HL-60/S4 treated with retinoic acid at 250 ng/mL for 4 days and 3 days (cell line): Measurements from ENCODE around the gene SERGEF.

Experiments used
- in situ Hi-C: fragments of 300-500 bp; cut with MboI; formaldehyde crosslinking; loops from 2 replicates; pipeline ENCODE4 v1.7.0; 2022; ENCODE audit warnings: low sequenced_read_pairs

The SERGEF gene

GRCh38 chr11:17775507-17776211 is 237.2 kb downstream of the SERGEF start:
- in situ Hi-C loops, result no loop called here

GRCh38 chr11:17775035-17775348 is 237.9 kb downstream of the SERGEF start:
- in situ Hi-C loops, result no loop called here

DNA sequence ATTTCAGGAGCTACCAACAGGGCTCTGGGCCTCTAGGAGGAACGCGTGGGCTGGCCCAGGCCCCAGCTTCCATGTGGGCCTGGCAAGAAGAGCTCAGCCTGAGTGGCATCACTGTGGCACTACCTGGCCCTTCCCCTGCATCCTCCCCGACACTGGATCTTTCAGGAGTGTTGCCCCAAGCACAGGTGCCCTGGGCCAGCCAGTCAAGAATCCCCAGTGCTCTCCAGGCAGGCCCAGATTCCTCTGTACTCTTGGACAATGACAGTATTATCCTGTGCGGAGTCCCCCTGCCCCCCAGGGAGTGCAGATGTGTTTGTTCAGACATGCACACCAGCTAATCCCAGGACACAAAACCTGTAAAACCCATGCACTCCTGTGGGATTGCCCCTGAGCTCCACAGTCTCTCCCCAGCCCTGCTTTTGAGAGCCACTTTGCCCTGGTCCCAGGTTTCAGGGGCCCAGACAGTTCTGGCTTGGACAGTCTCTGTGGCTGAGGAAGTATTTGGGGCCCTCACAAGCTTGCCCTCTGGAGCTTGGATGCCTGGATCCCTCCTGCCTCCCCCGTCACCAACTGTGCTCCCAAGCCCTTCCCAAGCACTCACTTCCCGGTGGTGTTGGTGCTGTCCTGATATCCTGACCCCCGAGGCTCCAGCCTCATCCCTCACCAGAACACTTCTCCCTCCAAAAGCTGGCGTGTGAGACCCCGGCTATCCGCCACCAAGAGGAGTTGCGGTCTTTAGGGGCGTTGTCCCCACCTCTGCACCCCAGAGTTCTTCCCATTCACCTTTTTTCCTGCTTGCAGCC is 238.4 kb downstream of the SERGEF start:
- in situ Hi-C loops, result no loop called here

GRCh38 chr11:17773674-17774073 is 239.2 kb downstream of the SERGEF start:
- in situ Hi-C loops, result no loop called here

- in situ Hi-C loops, result no loop called here
Observed at GRCh38 chr11:17772704-17773600, 239.9 kb downstream of the SERGEF start.

DNA sequence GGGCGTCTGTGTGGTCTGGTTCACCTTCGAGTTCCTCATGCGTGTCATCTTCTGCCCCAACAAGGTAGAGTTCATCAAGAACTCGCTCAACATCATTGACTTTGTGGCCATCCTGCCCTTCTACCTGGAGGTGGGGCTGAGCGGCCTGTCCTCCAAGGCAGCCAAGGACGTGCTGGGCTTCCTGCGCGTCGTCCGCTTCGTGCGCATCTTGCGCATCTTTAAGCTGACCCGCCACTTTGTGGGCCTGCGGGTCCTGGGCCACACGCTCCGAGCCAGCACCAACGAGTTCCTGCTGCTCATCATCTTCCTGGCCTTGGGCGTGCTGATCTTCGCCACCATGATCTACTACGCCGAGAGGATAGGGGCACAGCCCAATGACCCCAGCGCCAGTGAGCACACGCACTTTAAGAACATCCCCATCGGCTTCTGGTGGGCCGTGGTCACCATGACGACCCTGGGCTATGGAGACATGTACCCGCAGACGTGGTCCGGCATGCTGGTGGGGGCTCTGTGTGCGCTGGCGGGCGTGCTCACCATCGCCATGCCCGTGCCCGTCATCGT is 240.9 kb downstream of the SERGEF start:
- in situ Hi-C loops, result no loop called here

DNA sequence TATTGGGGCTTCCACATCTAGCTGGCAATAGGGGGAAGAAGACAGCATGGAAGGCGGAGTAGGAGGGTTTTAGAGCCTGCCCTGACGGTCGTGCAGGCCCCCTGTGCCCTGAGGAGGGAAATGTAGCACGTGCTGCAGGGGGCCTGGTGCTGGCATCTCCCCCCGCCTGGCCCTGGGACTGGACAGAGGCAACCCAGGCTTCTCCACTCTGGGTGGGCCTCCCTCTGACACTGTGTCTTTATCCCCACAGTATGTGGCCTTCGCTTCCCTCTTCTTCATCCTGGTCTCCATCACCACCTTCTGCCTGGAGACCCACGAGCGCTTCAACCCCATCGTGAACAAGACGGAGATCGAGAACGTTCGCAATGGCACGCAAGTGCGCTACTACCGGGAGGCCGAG is 241.4 kb downstream of the SERGEF start:
- in situ Hi-C loops, result no loop called here

DNA sequence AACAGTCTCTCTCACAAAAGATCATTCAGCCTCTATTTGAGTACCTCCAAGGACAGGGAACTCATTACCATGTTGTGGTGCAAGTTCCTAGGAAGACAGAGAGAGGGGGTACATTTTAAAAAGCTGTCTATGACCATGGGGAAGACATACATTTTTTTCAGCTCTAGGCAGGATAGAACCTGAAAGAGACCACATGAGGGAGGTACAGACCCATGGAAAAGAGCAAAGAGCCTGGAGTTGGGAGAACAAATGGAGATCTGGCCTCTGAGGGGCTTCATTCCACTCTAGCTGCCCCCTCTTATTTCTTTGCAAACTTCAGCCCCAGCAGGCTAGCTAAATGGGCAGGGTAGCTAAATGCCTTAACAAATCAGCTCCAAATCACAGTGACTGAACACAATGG is 241.9 kb downstream of the SERGEF start:
- in situ Hi-C loops, result no loop called here

DNA sequence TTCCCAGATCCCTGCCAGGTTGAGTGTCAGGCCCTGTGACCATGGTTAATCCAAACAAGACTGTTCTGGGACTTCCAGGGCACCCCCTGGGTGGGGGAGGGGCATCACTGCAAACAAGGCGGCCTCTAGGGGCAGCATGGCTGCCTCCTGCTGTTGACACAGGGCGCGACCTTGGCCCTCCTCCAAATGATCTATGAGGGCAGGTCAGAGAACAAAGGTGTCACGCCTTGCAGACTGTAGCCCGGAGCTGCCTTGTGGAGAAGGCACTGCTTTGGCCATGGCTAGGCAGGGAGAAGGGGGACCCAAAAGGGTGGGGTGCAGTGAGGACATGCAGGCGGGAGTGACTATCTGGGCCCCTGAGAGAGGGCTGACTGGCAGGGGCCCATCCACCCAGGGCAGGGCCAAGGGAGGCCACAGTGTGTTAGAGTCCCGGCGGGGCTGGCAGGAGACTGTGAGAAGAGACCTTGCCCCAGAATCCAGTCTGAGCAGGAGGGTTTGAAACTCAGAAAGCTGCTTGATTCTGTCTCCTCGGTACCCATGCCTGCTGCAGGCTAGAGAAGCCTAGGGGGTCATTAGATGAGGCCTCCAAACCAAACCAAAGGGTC is 242.7 kb downstream of the SERGEF start:
- in situ Hi-C loops, result no loop called here

DNA sequence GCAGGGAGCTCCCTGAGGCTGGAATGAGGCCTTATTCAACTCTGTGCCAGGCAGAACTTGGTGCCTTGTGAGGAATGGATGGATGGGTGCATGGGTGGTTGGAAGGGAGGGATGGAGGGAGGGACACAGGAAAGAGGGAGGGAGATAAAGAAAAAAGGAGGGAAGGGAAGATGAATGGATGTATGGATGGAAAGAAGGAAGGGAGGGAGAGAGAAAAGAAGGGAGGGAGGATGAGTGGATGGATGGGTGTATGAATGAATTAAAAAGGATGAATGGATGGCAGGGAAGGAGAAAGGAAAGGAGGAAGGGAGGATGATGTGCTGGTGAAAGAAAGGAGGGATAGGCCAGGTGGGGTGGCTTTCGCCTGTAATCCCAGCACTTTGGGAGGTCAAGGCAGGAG is 243.6 kb downstream of the SERGEF start:
- in situ Hi-C loops, result no loop called here

- in situ Hi-C loops, result no loop called here
Observed at GRCh38 chr11:17768547-17768946, 244.3 kb downstream of the SERGEF start.

- in situ Hi-C loops, result no loop called here
Observed at GRCh38 chr11:17767914-17768313, 244.9 kb downstream of the SERGEF start.

- in situ Hi-C loops, result no loop called here
Observed at GRCh38 chr11:17767301-17767885, 245.5 kb downstream of the SERGEF start.

GRCh38 chr11:17766590-17766989 is 246.3 kb downstream of the SERGEF start:
- in situ Hi-C loops, result no loop called here

DNA sequence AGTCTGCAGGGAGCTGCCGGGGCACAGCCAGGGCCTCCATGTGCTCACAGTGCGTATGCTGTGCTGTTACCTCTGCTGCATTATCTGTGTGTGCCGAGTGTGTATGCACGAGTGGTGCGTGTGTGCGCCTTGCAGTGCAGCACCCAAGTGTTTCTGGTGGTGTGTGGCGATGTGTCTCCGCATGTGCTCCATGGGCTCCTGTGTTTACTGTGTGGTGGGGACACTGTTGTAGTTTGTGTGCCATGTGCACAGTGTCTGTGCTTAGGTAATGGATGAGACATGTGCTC is 246.8 kb downstream of the SERGEF start:
- in situ Hi-C loops, result no loop called here

- in situ Hi-C loops, result no loop called here
Observed at GRCh38 chr11:17765356-17766072, 247.3 kb downstream of the SERGEF start.

- in situ Hi-C loops, result no loop called here
Observed at GRCh38 chr11:17764446-17765218, 248.2 kb downstream of the SERGEF start.

GRCh38 chr11:17763703-17764102 is 249.1 kb downstream of the SERGEF start:
- in situ Hi-C loops, result no loop called here

- in situ Hi-C loops, result no loop called here
Observed at GRCh38 chr11:17763244-17763643, 249.6 kb downstream of the SERGEF start.
